PC-9 (cell line): ENCODE data around the gene ATG16L1.

Experiments
- EZH2 ChIP-seq: fragments of 200-600 bp; sonication (generic); IDR thresholded peaks from 2 replicates; pipeline ENCODE4 v1.8.0; 2017; ENCODE audit warnings: antibody characterized with exemption, low read depth
- TF ChIP-seq, protein P1 (sequence below): fragments of 200-600 bp; sonication (generic); conservative IDR thresholded peaks from 2 replicates; pipeline ENCODE4 v1.6.1; 2017; ENCODE audit warnings: mixed run types, antibody characterized with exemption, mild to moderate bottlenecking, moderate library complexity

DNA sequence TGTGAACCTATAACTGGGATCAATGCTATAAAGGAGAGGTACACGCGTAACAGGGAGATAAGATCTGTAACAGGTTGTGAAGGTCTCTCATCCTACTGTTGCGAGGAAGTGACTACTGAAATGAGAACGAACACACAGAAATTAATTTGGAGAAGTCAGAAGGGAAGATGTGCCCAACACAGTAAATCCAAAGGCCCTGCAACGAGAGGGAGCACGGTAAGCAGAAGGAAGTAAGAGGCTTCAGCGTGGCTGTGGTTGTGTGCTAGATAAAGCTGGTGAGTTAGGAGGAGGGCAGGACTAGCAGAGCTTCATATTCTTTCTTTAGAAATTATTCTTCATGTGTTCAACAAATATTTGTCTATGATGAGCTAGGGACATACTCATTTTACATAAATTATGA is 2.5 kb upstream of the ATG16L1 start:
- TF ChIP-seq, protein P1, sequence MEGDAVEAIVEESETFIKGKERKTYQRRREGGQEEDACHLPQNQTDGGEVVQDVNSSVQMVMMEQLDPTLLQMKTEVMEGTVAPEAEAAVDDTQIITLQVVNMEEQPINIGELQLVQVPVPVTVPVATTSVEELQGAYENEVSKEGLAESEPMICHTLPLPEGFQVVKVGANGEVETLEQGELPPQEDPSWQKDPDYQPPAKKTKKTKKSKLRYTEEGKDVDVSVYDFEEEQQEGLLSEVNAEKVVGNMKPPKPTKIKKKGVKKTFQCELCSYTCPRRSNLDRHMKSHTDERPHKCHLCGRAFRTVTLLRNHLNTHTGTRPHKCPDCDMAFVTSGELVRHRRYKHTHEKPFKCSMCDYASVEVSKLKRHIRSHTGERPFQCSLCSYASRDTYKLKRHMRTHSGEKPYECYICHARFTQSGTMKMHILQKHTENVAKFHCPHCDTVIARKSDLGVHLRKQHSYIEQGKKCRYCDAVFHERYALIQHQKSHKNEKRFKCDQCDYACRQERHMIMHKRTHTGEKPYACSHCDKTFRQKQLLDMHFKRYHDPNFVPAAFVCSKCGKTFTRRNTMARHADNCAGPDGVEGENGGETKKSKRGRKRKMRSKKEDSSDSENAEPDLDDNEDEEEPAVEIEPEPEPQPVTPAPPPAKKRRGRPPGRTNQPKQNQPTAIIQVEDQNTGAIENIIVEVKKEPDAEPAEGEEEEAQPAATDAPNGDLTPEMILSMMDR = no peak
- TF ChIP-seq EZH2 = no peak
